Inflammatory macrophage treated with lipopolysaccharide for 1 hour (primary cell): ENCODE measurements around the gene TTC39B.

Source experiments
- DNase-seq, 2 donors: peaks; one replicate each; pipeline ENCODE4 v3.0.0-alpha.2; 2020 to 2022

Gene TTC39B

DNA sequence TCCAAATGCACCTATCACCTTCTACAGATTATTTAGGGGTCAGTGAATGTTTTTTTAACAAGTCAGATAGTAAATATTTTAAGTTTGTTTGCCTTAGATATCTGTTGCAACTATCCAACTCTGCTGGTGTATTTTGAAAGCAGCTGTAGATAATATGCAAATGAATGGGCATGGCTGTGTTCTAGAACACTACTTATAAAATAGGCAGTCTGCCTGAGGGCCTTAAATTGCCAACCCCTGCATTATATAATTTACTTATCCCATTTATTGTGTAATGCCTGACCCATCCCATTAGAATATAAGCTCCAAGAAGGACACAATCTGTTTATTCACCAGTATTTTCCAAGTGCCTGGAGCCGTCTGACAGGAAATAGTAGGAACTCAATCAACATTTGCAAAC lies 149.0 kb downstream of the TTC39B start:
- DNase-seq, result no peak

DNA sequence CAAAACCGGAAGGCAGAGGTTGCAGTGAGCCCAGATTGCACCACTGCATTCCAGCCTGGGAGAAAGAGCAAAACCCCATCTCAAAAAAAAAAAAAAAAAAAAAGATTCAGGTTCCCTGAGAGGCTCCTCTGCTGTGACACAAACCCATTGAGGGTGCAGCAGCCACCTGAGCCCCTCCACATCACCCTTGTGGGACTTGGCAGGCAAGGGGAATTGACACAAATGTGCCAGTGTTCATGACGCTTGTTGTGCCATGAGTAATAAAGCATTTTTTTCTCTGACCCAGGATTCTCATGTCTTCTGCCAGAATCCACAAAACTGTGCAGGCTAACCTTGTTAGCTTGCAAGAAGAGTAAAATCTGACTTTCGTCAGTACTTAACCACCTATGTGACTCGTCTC lies 149.6 kb downstream of the TTC39B start:
- DNase-seq, result no peak

DNA sequence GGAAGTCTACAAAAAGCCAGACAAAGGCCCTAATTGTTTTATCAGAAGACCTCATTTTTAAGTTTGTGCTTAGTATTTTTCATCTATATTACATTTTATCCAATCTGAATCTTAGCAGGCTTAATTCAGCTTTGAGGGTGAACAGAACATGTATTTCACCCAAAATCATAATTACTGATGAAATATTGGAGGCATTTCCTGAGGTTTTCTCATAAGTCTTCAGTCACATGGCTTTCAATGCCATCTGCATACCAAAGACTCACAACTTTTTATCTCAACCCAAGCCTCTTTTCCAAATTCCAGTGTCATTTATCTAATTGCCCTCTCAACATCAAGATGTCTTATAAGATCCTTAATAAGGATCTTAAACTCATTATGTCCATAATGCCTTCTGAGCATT lies 150.8 kb downstream of the TTC39B start:
- DNase-seq, result no peak

DNA sequence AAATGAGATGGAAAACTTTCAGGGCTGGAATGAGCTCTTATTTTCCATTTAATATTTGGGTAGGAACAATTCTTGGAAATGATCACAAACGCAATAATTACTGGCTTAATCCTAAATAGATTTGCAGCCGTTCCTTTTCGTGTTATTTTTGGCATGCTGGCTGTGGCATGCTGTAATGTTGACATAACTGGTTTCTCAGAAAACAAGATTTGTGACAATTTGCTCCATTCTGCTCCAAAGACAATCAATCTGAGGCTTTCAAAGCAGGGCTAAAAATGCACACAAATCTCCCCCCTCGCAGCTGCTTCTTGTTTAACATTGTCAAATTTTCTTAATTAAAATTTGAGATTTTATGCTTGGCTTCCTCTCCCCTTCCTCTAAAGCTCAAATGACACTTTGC lies 151.2 kb downstream of the TTC39B start:
- no peak for DNase-seq

DNA sequence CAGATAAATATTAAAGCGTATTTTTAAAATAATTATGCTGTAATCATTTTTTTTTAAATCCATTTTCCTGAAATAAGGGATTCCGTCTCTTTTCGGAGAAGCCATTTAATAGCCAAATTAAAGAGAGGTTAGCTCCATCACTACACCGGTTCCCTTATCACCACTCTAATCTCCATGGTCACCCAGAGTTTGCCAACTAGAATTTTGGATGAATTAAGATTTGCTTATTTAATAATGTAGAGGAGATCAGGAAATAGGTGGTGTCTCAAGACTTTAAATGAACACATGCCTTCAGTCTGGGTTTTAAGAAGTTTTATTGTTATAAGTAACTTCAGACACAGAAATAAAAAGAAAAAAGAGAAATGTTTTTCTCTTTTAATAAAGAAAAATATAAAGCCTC lies 151.7 kb downstream of the TTC39B start:
- no peak for DNase-seq

DNA sequence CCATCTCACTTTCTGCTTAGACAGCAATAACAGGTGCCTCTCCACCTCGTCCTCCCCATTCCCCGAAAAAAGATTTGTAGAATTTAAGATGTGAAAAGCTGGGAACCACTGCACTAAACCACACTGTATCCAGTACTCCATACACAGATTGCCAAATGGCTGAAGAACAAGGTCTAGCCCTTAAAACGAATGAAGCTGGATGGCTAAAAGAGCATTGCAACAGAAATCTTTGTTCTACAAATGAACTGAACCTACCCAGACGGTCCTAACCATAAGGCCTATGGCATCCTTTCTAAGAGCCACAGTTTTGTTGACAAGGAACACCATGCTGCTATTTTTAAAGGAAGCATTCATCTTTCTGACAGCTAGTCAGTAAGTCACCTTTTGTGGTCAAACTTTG lies 152.3 kb downstream of the TTC39B start:
- no peak for DNase-seq

DNA sequence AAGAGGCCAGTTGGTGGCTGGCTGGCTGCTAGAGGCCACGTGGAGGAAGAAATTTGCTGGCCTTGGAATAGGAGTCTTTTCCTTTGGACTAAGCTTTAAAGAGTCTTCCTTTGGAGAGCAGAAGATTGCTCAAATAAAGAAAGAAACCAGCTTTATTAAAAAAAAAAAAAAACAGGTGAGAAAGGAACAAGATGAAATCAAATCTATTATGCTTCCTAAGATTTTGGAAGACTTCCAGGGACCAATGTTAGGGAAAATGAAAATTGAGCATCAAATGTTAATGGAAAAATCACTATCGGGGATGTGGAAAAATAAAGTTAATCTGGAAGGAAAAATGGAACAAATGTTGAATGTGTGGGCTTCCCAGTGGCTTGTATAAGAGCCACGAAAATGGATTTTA lies 153.1 kb downstream of the TTC39B start:
- DNase-seq, result no peak

DNA sequence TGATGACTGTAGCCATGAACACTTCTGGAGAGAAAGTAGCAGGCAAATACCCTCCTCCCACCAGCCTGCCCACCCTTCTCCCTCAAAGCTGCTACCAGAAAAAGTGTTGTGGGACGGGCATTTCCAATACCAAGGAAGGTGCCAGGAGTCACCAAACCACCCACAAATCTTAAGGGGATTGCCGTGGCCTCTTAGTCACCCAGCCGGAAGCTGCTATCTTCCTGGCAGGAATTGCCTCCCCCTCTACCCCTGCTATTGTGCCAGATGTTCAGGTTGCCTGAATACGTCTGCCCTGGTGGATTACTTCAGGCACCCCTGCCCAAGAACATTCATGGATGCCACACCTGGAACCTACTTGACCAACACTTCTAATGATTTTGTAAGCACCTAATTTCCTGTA lies 156.1 kb downstream of the TTC39B start:
- DNase-seq, result no peak

DNA sequence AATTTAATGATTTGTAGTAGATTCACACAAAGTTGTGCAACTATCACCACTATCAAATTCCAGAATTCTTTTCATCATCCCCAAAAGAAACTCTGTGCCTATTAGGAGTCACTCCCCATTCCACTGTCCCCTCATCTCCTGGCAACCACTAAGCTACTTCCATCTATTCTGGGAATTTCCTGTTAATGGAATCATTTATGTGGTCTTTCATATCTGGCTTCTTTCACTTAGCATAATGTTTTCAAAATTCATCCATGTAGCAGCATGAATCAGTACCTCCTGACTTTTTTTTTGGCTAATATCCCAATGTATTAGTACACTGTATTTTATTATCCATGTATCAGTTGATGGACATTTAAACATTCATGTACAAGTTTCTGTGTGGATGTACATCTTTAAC lies 157.6 kb downstream of the TTC39B start:
- no peak for DNase-seq

DNA sequence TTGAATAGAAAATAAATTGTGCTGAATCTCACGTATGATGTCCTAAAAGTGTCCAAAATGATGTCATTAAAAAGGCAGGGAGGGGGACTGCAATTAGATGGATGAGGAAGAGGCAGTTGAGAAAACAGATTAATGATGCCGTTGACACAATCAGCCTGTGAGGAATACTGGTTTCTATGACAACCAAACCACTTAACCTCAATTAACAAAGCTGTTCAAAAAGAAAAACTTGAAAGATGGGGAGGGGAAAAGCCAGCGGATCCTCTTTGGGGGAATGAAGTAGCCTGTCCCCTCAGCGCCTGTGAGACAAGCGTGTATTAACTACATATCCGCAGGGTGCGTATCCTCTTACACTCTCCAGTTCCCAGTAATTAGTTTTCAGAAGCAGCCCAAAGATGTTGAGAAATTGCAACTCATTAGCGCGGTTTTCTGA lies 160.7 kb downstream of the TTC39B start:
- no peak for DNase-seq

DNA sequence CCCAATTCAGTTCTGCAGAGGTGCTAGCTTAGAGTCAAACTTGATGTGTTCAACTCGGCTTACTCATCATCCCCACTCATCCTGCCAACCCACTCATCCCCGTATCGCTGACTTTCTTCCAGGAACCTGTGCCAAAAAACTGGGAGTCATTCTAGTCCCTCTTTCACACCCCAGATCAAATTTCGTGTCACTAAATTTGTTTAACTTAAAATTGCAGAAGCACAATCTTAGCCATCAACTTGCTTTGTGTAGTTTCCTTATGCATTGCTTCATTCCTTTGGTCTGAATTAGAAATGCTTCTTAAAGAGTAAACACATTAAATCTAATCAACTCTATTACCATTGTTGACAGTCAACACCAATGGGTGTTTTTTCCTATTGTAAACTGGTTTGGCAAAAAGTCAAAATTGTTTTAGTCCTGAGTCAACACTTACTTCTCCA lies 162.4 kb downstream of the TTC39B start:
- no peak for DNase-seq

DNA sequence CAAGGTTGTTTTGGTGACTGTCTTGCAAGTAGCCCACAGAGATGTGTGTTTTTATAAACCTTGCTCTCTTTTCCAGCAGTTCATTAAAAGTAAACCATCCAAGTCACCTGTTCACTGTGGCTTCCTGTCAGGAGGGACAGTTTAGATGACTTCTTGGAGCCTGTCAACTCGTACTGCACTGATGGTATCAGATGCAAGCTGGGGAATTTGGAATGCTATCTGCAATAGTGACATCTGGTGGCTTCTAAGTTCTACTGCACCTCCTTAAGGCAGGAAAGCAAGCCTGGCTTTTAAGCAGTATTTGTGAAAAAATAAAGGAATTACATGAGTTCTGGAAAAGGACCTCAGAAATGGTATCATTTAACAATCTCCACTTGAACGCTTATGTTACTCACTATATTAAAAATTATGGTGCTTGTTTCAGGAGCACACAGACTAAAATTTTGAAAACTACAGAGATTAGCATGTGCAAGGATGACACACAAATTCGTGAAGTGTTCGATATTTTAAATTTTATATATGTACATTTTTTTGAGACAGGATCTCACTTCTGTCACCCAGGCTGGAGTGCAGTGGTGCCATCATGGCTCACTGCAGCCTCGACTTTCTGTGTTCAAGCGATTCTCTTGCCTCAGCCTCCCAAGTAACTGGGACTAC lies 164.0 kb downstream of the TTC39B start:
- DNase-seq, result peak; percentile 24 to 33

DNA sequence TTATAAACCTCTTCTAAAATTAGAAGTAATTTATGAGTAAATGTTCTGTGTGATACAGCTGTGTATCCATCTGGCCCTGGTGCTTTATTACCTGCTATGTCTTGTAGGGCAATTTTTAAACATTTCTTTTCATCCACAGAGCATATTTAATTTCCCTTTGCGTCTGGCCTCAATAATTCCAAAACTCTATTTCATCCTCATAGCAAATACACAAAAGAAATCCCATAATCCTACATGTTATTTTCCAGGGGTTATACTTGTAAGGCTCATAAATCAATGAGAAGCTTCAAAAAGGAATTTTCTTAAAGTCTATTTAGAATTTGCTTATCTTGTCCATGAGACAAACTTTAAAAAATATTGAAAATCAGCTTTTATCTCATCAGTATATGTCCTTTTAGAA lies 167.0 kb downstream of the TTC39B start:
- DNase-seq, result no peak

DNA sequence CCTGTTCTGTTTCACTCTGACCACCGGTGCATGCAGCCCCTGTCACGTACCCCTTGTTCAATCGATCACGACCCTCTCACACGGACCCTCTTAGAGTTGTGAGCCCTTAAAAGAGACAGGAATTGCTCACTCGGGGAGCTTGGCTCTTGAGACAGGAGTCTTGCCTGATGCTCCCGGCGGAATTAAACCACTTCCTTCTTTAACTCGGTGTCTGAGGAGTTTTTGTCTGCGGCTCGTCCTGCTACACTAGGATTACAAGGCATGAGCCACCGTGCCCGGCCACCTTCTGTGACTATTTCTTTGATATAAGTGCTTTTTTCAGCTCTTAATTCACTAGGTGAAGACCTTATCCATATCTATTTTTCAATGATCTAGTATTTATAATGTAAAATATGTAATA lies 167.5 kb downstream of the TTC39B start:
- no peak for DNase-seq

DNA sequence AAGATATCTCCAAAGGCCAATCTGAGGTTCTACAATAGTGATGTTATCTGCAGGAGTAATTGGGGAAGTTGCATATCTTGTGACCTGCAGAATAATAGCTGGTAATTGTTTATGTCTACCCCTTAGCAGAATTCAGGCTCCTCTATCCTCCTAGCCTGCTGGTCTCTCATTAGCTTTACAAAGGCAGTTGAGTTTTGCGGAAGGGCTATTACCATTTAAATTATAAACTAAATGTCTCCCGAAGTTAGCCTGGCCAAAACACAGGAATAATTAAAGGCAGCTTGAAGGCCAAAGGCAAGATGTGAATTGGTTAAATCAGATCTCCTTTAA lies 168.7 kb downstream of the TTC39B start:
- no peak for DNase-seq

DNA sequence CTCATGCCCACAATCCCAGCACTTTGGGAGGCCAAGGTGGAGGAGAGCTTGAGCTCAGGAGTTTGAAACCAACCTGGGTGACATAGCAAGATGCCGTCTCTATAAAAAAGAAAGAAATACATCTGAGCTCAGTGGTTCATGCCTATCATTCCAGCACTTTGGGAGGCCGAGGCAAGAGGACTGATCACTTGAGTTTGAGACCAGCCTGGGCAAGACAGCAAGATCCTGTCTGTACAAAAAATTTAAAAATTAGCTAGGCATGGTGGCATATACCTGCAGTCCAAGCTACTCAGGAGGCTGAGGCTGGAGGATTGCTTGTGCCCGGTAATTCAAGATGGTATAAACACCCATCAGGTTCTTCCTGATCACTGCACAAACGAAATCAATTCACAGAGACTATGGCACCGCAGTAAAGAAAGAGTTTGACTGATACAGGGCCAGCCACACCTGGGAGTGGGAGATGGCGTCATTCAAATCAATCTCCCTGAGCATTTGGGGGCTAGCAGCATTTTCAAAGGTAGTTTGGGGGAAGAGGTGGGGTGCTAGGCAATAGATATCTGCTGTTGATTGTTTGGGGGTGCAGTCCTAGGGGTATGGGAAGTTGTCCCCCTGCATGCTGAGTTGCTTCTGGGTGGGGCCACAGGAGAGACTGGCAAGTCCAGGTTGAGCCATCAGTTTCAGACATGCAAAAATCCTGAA lies 169.2 kb downstream of the TTC39B start:
- DNase-seq, result no peak

DNA sequence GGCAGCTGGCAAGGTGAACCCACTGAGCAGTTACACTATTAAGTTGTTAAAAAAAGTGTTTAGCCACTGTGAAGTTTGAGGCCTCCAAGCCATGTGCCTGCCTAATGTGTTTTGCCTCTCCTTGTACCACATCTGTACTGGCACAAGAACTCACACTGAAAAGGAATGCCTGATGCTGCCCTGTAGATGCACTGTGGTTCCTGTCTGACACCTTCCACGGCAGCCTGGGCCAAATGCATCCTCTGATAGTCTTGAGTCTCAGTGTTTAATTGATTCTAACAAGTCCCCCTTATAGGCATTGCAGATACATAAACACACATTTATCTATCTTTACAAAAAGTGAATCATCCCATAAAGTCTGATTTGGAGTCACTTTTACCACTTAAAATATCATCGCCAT lies 169.9 kb downstream of the TTC39B start:
- DNase-seq, result no peak

DNA sequence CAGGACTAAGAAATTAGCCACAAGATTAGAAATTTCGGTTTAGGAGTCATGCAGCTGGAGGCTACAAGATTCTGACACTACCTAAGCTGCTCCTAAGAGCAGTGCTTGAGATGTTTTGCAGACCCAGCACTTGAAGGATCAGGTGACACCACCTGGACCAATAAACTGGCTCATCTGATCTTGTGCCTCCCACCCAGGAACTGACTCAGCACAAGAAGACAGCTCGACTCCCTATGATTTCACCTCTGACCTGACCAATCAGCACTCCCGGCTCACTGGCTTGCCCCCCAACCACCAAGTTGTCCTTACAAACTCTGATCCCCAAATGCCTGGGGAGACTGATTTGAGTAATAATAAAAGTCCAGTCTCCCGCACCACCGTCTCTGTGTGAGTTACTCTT lies 170.4 kb downstream of the TTC39B start:
- DNase-seq, result no peak

DNA sequence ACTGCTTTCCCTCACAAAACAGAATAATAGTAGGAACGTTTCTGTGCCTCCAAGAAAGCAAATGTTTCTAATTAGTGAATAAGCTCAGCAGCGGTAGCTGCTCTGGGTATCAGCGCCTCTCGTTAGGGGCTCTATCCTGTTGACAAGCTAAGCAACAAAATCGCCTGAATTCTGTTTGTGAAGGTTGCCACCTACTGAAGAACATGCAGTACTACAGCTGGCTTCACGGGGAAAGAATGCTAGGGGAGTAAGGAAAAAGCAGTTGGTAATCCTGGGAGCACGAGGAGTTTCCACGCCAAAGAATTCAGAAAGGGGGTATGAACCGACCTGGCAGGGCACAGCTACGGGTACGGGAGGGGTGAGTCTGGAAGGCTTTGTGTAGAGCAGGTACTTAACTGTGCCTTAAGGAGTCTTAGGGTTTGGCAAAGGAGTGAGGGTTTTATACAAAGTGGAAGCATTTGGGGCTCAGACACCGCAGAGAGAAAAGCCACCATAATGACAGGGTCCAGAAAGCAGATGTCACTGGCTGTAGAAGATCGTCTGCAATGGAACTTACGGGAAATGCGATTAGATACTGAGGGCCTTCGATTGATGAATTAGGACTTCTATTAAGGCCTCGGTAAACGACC lies 171.7 kb downstream of the TTC39B start:
- peak; percentile 20 to 66 for DNase-seq

DNA sequence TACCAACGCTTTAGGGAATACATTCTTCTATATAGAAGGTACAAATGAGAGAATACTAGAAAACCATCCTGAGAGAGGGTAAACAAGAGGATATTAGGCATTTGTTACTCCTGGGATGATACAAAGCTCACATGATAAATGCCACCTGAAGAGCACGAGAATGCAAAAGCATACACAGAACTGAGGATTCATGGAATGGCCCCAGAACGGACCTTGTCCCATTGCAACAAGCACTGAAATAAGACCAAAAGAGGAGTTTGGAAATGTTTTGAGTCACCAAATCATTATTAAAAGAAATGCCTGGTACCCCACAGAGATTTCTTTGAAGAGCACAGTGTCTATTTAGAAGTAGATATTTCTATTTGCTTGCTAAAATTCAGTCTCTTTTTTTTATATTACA lies 173.5 kb downstream of the TTC39B start:
- no peak for DNase-seq

DNA sequence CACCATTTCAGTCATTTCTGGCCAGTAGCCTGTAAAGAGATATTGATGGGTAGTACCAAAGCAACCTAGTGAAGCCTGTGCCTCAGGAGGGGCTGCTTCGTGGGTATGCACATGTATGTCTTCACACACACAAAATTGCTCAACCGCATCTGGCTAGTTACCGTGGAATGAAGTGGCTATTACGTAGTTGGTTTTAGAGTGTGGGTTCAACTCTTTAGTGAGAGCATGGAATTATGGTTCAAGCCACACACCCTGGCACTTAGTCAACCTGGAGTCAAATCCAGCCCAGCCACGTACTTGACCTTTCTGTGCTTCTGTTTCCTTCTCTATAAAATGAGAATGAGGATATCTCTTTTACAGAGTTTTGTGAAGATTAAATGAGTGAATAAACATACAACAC lies 174.9 kb downstream of the TTC39B start:
- no peak for DNase-seq

DNA sequence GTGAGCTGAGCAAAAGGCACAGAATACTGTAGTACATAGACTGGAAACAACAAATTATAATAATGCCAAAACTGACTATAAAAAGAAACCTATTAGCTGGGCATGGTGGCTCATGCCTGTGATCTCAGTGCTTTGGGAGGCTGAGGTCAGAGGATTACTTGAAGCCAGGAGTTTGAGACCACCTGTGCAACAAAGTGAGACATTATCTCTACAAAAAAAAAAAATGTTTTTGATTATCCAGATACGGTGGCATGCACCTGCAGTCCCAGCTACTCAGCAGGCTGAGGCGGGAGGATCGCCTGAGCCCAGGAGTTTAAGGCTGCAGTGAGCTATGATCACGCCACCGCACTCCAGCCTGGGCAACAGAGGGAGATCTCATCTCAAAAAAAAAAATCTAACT lies 175.9 kb downstream of the TTC39B start:
- no peak for DNase-seq

DNA sequence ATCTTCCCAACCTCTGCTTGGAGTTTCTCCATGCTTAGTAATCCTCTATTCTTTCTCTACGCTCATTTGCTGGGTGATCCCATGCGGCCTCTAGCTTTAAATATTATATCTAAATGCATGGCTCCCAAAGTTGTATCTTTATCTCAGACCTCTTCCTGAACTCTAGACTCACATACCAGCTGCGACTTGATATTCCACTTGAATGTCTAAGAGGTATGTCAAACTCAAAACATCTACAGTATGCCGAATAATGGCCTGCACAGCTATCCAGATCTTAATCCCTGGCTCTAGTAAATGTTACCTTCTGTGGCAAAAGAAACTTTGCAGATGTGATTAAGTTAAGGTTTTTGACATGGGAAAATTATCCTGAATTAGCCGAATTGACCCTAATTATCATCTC lies 179.2 kb downstream of the TTC39B start:
- no peak for DNase-seq

DNA sequence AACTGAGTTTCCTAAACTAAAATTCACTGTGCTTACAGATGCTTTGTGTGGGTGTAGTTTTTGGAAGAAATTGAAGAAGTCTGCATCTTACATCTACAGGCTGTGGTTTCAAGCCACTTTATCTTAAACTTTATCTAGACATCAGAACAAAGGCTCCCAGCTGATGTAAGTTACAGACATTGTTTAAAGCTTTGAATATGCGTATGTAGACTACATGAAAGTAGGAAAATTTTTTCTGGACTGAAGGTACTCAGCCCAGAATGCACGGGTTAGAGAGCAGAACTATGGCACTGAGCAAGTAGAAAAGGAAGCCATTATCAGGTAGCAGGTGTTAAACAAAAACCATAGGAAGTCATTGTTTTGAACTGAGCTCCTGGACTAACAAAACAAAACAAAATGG lies 185.4 kb downstream of the TTC39B start:
- no peak for DNase-seq

DNA sequence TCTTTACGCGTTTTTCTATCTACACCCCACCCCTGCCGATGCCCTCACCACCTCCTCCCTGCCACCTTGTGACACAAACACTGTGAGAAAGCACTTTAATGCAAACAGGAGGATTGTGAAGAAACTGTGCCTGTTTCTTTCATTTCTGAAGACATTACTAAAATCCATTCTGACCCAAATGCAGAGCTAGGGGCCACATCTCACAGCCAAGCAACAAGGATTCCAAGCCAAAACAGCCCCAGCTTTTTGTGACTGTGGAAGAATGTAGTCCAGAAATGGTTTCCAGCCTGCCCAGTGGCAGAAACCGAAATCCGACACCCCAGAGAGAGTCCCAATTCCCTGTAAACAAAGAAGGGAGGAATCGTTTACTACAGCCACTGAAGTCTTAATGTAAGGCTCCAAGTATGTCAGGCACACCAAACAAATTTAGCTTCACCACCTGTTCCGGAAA lies 190.9 kb downstream of the TTC39B start:
- DNase-seq, result no peak
